Measurements from ENCODE around the gene WDR76.

GRCh38 chr15:43899928-43900327 is 73.1 kb downstream of the WDR76 start:
- TF ChIP-seq EZH2phosphoT487 (IDR thresholded peaks at IDR 0.05; ENCODE audit: borderline replicate concordance) (no peak), CTCF (conservative IDR thresholded peaks at IDR 0.05; ENCODE audit: low read length) (no peak)
